Tibial nerve (tissue), 4 donors: ENCODE results near the gene ACY1. TPM values are rescaled to one million over a fixed set of nuclear protein-coding genes. Genes with fewer than 3 reads are reported as not detected.
A peak's percentile ranks its signal among the peaks of the same experiment; 100 is the strongest.
"Not testable (repeated sequence)": the region's sequence is repeated elsewhere in the genome, so short reads cannot be mapped to it uniquely, and the experiment has no call there.

Experiments
- DNase-seq, 2 donors: peaks; one replicate each; pipeline ENCODE4 v3.0.0-alpha.2; 2019; ENCODE audit warnings: low spot score in 2 of 2
- H3K27ac ChIP-seq, 4 donors: fragments of 200-600 bp; sonication (generic) in 3 of 4; one replicate each; pipeline ENCODE4 v1.5.1; 2017 to 2019; ENCODE audit warnings: mild to moderate bottlenecking in 1 of 4
- H3K27me3 ChIP-seq, 2 donors: fragments of 200-600 bp; sonication (generic) in 1 of 2; one replicate each; pipeline versions ENCODE4 v1.5.1 to v1.6.0; 2017 to 2019
- H3K36me3 ChIP-seq, 3 donors: fragments of 200-600 bp; sonication (generic); one replicate each; pipeline ENCODE4 v1.5.1; 2018 to 2019
- H3K4me1 ChIP-seq, 4 donors: fragments of 200-600 bp; sonication (generic) in 3 of 4; one replicate each; pipeline ENCODE4 v1.5.1; 2017 to 2019
- H3K4me3 ChIP-seq, 4 donors: fragments of 200-600 bp; sonication (generic) in 3 of 4; one replicate each; pipeline ENCODE4 v1.5.1; 2017 to 2019; ENCODE audit warnings: mild to moderate bottlenecking in 1 of 4, moderate library complexity in 1 of 4
- H3K9me3 ChIP-seq, 4 donors: fragments of 200-600 bp; sonication (generic) in 3 of 4; one replicate each; pipeline ENCODE4 v1.5.1; 2017 to 2019
- EP300 ChIP-seq, 2 donors: sonication (generic); formaldehyde crosslinking; IDR thresholded peaks; one replicate each; pipeline ENCODE4 v1.6.1; 2017; ENCODE audit warnings: antibody characterized with exemption in 2 of 2, mild to moderate bottlenecking in 1 of 2
- POLR2A ChIP-seq, 2 donors: fragments of 450-650 bp; IDR thresholded peaks; one replicate each; pipeline ENCODE4 v1.6.1; 2017; ENCODE audit warnings: antibody characterized with exemption in 2 of 2, mild to moderate bottlenecking in 2 of 2, moderate library complexity in 2 of 2
- WGBS, 2 donors: methylation state at CpG; one replicate each; pipeline ENCODE4 v1.1.5; 2018; 5-methylcytosine and 5-hydroxymethylcytosine counted together
- total RNA-seq, 4 donors: library from RNA; depleted of rRNA; stranded (reverse); fragments of >200 nt; gene quantifications; one replicate each; pipeline ENCODE4 v1.1.0, GENCODE V29; 2016
- TF ChIP-seq, protein P1 (sequence below), 5 experiments: fragments of 200-600 bp in 3 of 5; fragments of 450-650 bp in 2 of 5; sonication (generic) in 3 of 5; IDR thresholded peaks; one replicate each; pipeline ENCODE4 v1.5.1; 2016 to 2019; ENCODE audit warnings: antibody characterized with exemption in 5 of 5, mild to moderate bottlenecking in 3 of 5, moderate library complexity in 2 of 5

The ACY1 gene
- total RNA-seq, 4 donors from 2014 or later: 32.2 to 61.0 (median 45.6) TPM

- DNase-seq: no peak
- no peaks in the 10 kb centered on the region for H3K27me3 ChIP-seq
- H3K4me3 ChIP-seq: no peak overlapping the region
- WGBS, 2 donors: 85 to 86% methylated on average over 6 of the region's 6 CpGs
- TF ChIP-seq POLR2A (IDR thresholded peaks at IDR 0.05) (no peak), EP300 (IDR thresholded peaks at IDR 0.05) (no peak)
- TF ChIP-seq, protein P1, sequence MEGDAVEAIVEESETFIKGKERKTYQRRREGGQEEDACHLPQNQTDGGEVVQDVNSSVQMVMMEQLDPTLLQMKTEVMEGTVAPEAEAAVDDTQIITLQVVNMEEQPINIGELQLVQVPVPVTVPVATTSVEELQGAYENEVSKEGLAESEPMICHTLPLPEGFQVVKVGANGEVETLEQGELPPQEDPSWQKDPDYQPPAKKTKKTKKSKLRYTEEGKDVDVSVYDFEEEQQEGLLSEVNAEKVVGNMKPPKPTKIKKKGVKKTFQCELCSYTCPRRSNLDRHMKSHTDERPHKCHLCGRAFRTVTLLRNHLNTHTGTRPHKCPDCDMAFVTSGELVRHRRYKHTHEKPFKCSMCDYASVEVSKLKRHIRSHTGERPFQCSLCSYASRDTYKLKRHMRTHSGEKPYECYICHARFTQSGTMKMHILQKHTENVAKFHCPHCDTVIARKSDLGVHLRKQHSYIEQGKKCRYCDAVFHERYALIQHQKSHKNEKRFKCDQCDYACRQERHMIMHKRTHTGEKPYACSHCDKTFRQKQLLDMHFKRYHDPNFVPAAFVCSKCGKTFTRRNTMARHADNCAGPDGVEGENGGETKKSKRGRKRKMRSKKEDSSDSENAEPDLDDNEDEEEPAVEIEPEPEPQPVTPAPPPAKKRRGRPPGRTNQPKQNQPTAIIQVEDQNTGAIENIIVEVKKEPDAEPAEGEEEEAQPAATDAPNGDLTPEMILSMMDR (IDR thresholded peaks at IDR 0.05): no peak
- H3K4me1 ChIP-seq: peaks cover 0 to 42% (median 20%) of the 10 kb centered on the region in 4 donors
- H3K9me3 ChIP-seq: no peaks in the 10 kb centered on the region
- peaks cover 0 to 42% (median 0%) of the 10 kb centered on the region in 3 donors for H3K36me3 ChIP-seq
- peak overlapping the region in 2 of 4 donors; percentile 93 for H3K27ac ChIP-seq
Observed at GRCh38 chr3:51985063-51985462, 1.7 kb downstream of the ACY1 start.

- Histone ChIP-seq H3K27me3 (no peaks in the 10 kb centered on the region), H3K9me3 (no peaks in the 10 kb centered on the region), H3K4me3 (no peak overlapping the region), H3K27ac (peak overlapping the region in 2 of 4 donors; percentile 23 to 65), H3K36me3 (peaks cover 0 to 50% (median 0%) of the 10 kb centered on the region in 3 donors), H3K4me1 (peaks cover 0 to 40% (median 18%) of the 10 kb centered on the region in 4 donors)
- WGBS, 2 donors: 84 to 85% methylated on average over 9 to 12 of the region's 12 CpGs
- DNase-seq: no peak
- no peak for TF ChIP-seq POLR2A (IDR thresholded peaks at IDR 0.05)
- no peak for TF ChIP-seq EP300 (IDR thresholded peaks at IDR 0.05)
Observed at GRCh38 chr3:51986010-51986947, 2.9 kb downstream of the ACY1 start.

GRCh38 chr3:51987568-51987967, 4.2 kb downstream of the ACY1 start:
- Histone ChIP-seq H3K4me3 (no peak overlapping the region), H3K27me3 (no peaks in the 10 kb centered on the region), H3K4me1 (peaks cover 0 to 35% (median 12%) of the 10 kb centered on the region in 4 donors), H3K9me3 (no peaks in the 10 kb centered on the region), H3K27ac (peak overlapping the region in 1 of 4 donors; percentile 65), H3K36me3 (peaks cover 0 to 63% (median 0%) of the 10 kb centered on the region in 3 donors)
- DNase-seq: no peak
- 66 to 86% methylated on average over 7 of the region's 7 CpGs for WGBS, 2 donors
- TF ChIP-seq, protein P1 (IDR thresholded peaks at IDR 0.05): no peak
- no peak for TF ChIP-seq EP300 (IDR thresholded peaks at IDR 0.05)
- no peak for TF ChIP-seq POLR2A (IDR thresholded peaks at IDR 0.05)

- Histone ChIP-seq H3K27me3 (no peaks in the 10 kb centered on the region), H3K4me3 (no peak overlapping the region), H3K9me3 (no peaks in the 10 kb centered on the region), H3K27ac (peak overlapping the region in 2 of 4 donors; percentile 0 to 11), H3K4me1 (peaks cover 0 to 41% (median 10%) of the 10 kb centered on the region in 4 donors), H3K36me3 (peaks cover 0 to 72% (median 0%) of the 10 kb centered on the region in 3 donors)
- DNase-seq: no peak
- TF ChIP-seq POLR2A (IDR thresholded peaks at IDR 0.05) (no peak), EP300 (IDR thresholded peaks at IDR 0.05) (no peak)
- TF ChIP-seq, protein P1 (IDR thresholded peaks at IDR 0.05): no peak
- 72 to 77% methylated on average over 15 of the region's 15 CpGs for WGBS, 2 donors
Observed at GRCh38 chr3:51988286-51989146, 5.2 kb downstream of the ACY1 start.

DNA sequence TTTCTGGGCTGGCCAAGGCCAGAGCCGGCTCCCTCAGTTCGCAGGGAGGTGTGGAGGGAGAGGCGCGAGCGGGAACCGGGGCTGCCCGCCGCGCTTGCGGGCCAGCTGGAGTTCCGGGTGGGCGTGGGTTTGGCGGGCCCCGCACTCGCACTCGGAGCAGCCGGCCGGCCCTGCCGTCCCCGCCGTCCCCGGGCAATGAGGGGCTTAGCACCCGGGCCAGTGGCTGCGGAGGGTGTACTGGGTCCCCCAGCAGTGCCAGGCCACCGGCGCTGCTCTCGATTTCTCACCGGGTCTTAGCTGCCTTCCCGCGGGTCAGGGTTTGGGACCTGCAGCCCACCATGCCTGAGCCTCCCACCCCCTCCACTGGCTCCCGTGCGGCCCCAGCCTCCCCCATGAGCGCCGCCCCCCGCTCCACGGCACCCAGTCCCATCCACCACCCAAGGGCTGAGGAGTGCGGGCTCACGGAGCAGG, 7.2 kb downstream of the ACY1 start:
- 87 to 88% methylated on average over 21 to 26 of the region's 38 CpGs for WGBS, 2 donors
- H3K4me3 ChIP-seq, H3K9me3 ChIP-seq, H3K27ac ChIP-seq, H3K27me3 ChIP-seq, DNase-seq: not testable (repeated sequence)
- H3K36me3 ChIP-seq: peaks cover 0 to 81% (median 6%) of the 10 kb centered on the region in 3 donors
- peaks cover 0 to 42% (median 16%) of the 10 kb centered on the region in 4 donors for H3K4me1 ChIP-seq
